DOHH2 (cell line): ENCODE measurements around the gene KCTD20.

ENCODE experiments used
- H3F3A ChIP-seq: fragments of 200-600 bp; sonication (generic), shearing (Covaris generic); 2 replicates; pipeline ENCODE4 v1.6.0; 2016; ENCODE audit warnings: antibody characterized with exemption, mild to moderate bottlenecking; ENCODE audit not compliant: control insufficient read depth, insufficient read depth
- H3K27ac ChIP-seq: fragments of 200-600 bp; sonication (generic); 2 replicates; pipeline ENCODE4 v1.5.1; 2014; ENCODE audit warnings: low read depth, mild to moderate bottlenecking, low read length, moderate library complexity
- H3K27me3 ChIP-seq: fragments of 200-600 bp; sonication (generic); 2 replicates; pipeline ENCODE4 v1.6.1; 2014; ENCODE audit warnings: mild to moderate bottlenecking, low read length, mixed read lengths; ENCODE audit not compliant: control insufficient read depth
- H3K36me3 ChIP-seq: fragments of 200-600 bp; sonication (generic); 2 replicates; pipeline ENCODE4 v1.6.1; 2014; ENCODE audit warnings: mild to moderate bottlenecking, low read length, moderate library complexity, mixed read lengths; ENCODE audit not compliant: control insufficient read depth
- H3K4me1 ChIP-seq: fragments of 200-600 bp; sonication (generic); 2 replicates; pipeline ENCODE4 v1.6.1; 2014; ENCODE audit warnings: mild to moderate bottlenecking, low read length, mixed read lengths; ENCODE audit not compliant: control insufficient read depth
- H3K4me2 ChIP-seq: fragments of 200-600 bp; sonication (generic); 2 replicates; pipeline ENCODE4 v1.6.0; 2014; ENCODE audit warnings: mild to moderate bottlenecking, low read length, moderate library complexity
- H3K4me3 ChIP-seq: fragments of 200-600 bp; sonication (generic); 2 replicates; pipeline ENCODE4 v1.5.1; 2014; ENCODE audit warnings: mild to moderate bottlenecking, low read length, mixed read lengths
- H3K79me2 ChIP-seq: fragments of 200-600 bp; sonication (generic); 2 replicates; pipeline ENCODE4 v1.6.1; 2014; ENCODE audit warnings: mild to moderate bottlenecking, low read length, mixed read lengths; ENCODE audit not compliant: control insufficient read depth
- H3K9me2 ChIP-seq: fragments of 200-600 bp; sonication (generic); replicated peaks from 2 replicates; pipeline ENCODE4 v1.6.1; 2014; ENCODE audit warnings: mild to moderate bottlenecking, low read length, mixed read lengths; ENCODE audit not compliant: control insufficient read depth
- H3K9me3 ChIP-seq: fragments of 200-600 bp; sonication (generic); 2 replicates; pipeline ENCODE4 v1.6.1; 2014; ENCODE audit warnings: antibody characterized with exemption, low read length, mixed read lengths; ENCODE audit not compliant: control insufficient read depth, insufficient read depth
- H4K20me1 ChIP-seq: fragments of 200-600 bp; sonication (generic); 2 replicates; pipeline ENCODE4 v1.6.0; 2014; ENCODE audit warnings: low read depth, mild to moderate bottlenecking, antibody characterized with exemption, low read length, moderate library complexity; ENCODE audit not compliant: control insufficient read depth, insufficient read depth
- EZH2phosphoT487 ChIP-seq: fragments of 200-600 bp; sonication (generic); IDR thresholded peaks from 2 replicates; pipeline ENCODE4 v1.6.1; 2017; ENCODE audit warnings: borderline replicate concordance, mild to moderate bottlenecking, antibody characterized with exemption, low read length, moderate library complexity, mixed read lengths
- TF ChIP-seq, protein P1 (sequence below): fragments of 200-600 bp; sonication (generic); IDR thresholded peaks from one replicate; pipeline ENCODE4 v1.5.1; 2014; ENCODE audit warnings: antibody characterized with exemption, mild to moderate bottlenecking, low read depth, low read length; ENCODE audit not compliant: poor library complexity, severe bottlenecking

The KCTD20 gene

DNA sequence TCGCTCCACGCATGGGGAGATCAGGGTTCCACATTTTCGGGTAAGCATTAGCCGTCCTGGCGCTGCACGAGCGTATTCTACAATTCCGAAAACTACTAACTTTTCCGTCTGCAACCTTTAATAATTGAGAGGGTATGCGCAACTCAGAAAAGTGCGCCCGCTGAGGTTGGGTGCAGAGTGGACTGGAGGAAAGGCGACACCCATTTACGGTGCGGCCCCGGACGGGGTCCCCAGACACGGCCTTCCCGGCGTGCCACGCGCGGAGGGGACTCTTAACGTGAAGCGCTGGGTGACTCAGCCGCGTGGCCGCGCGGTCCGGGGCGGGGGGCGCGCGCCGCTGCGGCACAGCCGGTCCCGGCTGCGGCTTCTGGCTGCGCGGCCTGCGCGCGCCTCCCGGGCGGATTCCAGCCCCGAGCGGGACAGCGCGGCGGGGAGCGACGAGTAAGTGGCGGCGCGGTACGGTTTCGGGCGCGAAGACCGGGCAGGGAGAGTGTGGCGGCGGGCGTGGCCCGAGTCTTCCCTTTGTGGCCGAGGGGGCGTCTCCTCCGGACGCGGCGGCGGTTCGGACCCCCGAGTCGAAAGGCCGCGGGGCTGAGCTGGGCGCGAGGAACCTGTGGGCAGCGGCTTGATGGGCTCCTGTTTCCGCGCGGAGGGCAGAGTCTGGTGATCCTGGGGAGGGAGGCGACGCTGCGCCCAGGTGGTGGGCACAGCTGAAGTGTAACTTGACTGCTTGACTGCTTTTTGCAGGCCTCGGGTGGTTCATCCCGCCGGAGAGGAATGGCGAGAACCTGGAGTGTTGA is at the start of gene KCTD20, which contains the start of gene PXT1:
KCTD20 (plus strand) TSS at position 330 of the 800 bp plus-strand sequence. CDS start 27,098 bp downstream, outside the sequence.
PXT1 (minus strand) TSS at position 184 of the 800 bp plus-strand sequence. CDS start 16,772 bp downstream, outside the sequence.
- peak within 1 kb of the TSS; percentile 85 for H3K4me3 ChIP-seq
- H3K4me1 ChIP-seq, result peaks cover 29% of the 10 kb centered on the region
- peaks cover 57% of the 10 kb centered on the region for H3K79me2 ChIP-seq
- peak within 1 kb of the TSS; percentile 82 for H3K27ac ChIP-seq
- no peaks in the 10 kb centered on the region for H3K27me3 ChIP-seq
- peak within 1 kb of the TSS; percentile 83 for H3K4me2 ChIP-seq
- H3K36me3 ChIP-seq, result peaks cover 28% of the 10 kb centered on the region
- H3F3A ChIP-seq, result peaks cover 17% of the 10 kb centered on the region
- H3K9me2 ChIP-seq, result no peaks in the 10 kb centered on the region
- H4K20me1 ChIP-seq, result no peaks in the 10 kb centered on the region
- H3K9me3 ChIP-seq, result no peaks in the 10 kb centered on the region
- TF ChIP-seq EZH2phosphoT487, result no peak
- TF ChIP-seq, protein P1, sequence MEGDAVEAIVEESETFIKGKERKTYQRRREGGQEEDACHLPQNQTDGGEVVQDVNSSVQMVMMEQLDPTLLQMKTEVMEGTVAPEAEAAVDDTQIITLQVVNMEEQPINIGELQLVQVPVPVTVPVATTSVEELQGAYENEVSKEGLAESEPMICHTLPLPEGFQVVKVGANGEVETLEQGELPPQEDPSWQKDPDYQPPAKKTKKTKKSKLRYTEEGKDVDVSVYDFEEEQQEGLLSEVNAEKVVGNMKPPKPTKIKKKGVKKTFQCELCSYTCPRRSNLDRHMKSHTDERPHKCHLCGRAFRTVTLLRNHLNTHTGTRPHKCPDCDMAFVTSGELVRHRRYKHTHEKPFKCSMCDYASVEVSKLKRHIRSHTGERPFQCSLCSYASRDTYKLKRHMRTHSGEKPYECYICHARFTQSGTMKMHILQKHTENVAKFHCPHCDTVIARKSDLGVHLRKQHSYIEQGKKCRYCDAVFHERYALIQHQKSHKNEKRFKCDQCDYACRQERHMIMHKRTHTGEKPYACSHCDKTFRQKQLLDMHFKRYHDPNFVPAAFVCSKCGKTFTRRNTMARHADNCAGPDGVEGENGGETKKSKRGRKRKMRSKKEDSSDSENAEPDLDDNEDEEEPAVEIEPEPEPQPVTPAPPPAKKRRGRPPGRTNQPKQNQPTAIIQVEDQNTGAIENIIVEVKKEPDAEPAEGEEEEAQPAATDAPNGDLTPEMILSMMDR, result no peak

GRCh38 chr6:36399970-36400369 is 42.8 kb upstream of the KCTD20 start:
- no peaks in the 10 kb centered on the region for H3K9me2 ChIP-seq
- H3K4me2 ChIP-seq, result no peak overlapping the region
- no peak overlapping the region for H3K27ac ChIP-seq
- H4K20me1 ChIP-seq, result no peaks in the 10 kb centered on the region
- H3F3A ChIP-seq, result no peaks in the 10 kb centered on the region
- TF ChIP-seq, protein P1, result no peak
- no peak for TF ChIP-seq EZH2phosphoT487
- no peak overlapping the region for H3K4me3 ChIP-seq
- H3K36me3 ChIP-seq, result no peaks in the 10 kb centered on the region
- H3K4me1 ChIP-seq, result no peaks in the 10 kb centered on the region
- H3K9me3 ChIP-seq, result no peaks in the 10 kb centered on the region
- no peaks in the 10 kb centered on the region for H3K27me3 ChIP-seq
- no peaks in the 10 kb centered on the region for H3K79me2 ChIP-seq

- no peak for TF ChIP-seq EZH2phosphoT487
- TF ChIP-seq, protein P1, result no peak
- no peaks in the 10 kb centered on the region for H3K9me3 ChIP-seq
Observed at GRCh38 chr6:36402481-36402880, 40.3 kb upstream of the KCTD20 start.

More at GRCh38 chr6:36402481-36402880, 40.3 kb upstream of the KCTD20 start:
- no peaks in the 10 kb centered on the region for H3K36me3 ChIP-seq
- H3K4me2 ChIP-seq, result no peak overlapping the region
- H3K4me1 ChIP-seq, result no peaks in the 10 kb centered on the region
- H3K79me2 ChIP-seq, result no peaks in the 10 kb centered on the region
- no peaks in the 10 kb centered on the region for H3K27me3 ChIP-seq
- no peaks in the 10 kb centered on the region for H3K9me2 ChIP-seq
- no peaks in the 10 kb centered on the region for H4K20me1 ChIP-seq
- H3F3A ChIP-seq, result no peaks in the 10 kb centered on the region
- H3K4me3 ChIP-seq, result no peak overlapping the region
- no peak overlapping the region for H3K27ac ChIP-seq
